Psoas muscle (tissue), 8 donors: ENCODE results near the gene OPALIN. TPM values are rescaled to one million over a fixed set of nuclear protein-coding genes. Genes with fewer than 3 reads are reported as not detected.

Experiments used
- ATAC-seq, 4 donors: fragments of 200-7000 bp; cut with Tn5 transposase; one replicate each; pipeline ENCODE4 v1.9.1; 2020; ENCODE audit warnings: moderate library complexity in 3 of 4, mild to moderate bottlenecking in 2 of 4
- DNase-seq, 2 donors: peaks; one replicate each; pipeline ENCODE4 v3.0.0-alpha.2; 2020
- H3K27ac ChIP-seq: fragments of 200-600 bp; one replicate; pipeline ENCODE4 v1.8.0; 2022
- H3K27me3 ChIP-seq, 3 donors: fragments of 200-600 bp in 1 of 3; one replicate each; pipeline versions ENCODE4 v1.6.1 to v1.8.0; 2013 to 2022; ENCODE audit warnings: low read length in 2 of 3, mild to moderate bottlenecking in 2 of 3, moderate library complexity in 1 of 3; ENCODE audit not compliant: insufficient read depth in 3 of 3
- H3K36me3 ChIP-seq, 2 donors: fragments of 200-600 bp in 1 of 2; one replicate each; pipeline versions ENCODE4 v1.6.1 to v1.8.0; 2013 to 2022; ENCODE audit warnings: low read depth in 1 of 2, mild to moderate bottlenecking in 1 of 2, moderate library complexity in 1 of 2; ENCODE audit not compliant: insufficient read depth in 1 of 2
- H3K4me1 ChIP-seq: fragments of 200-600 bp; one replicate; pipeline ENCODE4 v1.8.0; 2022
- H3K4me3 ChIP-seq: fragments of 200-600 bp; one replicate; pipeline ENCODE4 v1.8.0; 2022; ENCODE audit warnings: mild to moderate bottlenecking
- H3K9me3 ChIP-seq: fragments of 200-600 bp; one replicate; pipeline ENCODE4 v1.8.0; 2022
- WGBS, 3 donors: extraction: QIAGEN DNeasy Blood & Tissue Kit; methylation state at CpG; one replicate each; pipeline versions ENCODE4 v1.1.6 to v1.1.7; 2013; 5-methylcytosine and 5-hydroxymethylcytosine counted together
- intact Hi-C, 2 donors: fragments of 100-400 bp; cut with DNase I; formaldehyde crosslinking; loops; one replicate each; pipeline versions ENCODE4 v1.11.0 to v1.14.2; 2022
- polyA plus RNA-seq, 3 donors: library from polyadenylated mRNA; stranded (reverse); fragments of 200-250 nt; gene quantifications; one replicate each; pipeline ENCODE4 v1.2.3, GENCODE V29; 2013
- total RNA-seq, 4 donors: library from RNA; stranded (reverse); fragmentation: NEBNext Ultra II Directional in 2 of 4; extraction: Animal tissue kit (Norgen Biotek cat#: 25700) in 2 of 4; gene quantifications; one replicate each; pipeline versions ENCODE4 v1.2.1 to v1.2.4, GENCODE V29; 2021 to 2023
- TF ChIP-seq, protein P1 (sequence below): fragments of 200-600 bp; IDR thresholded peaks from one replicate; pipeline ENCODE4 v1.8.0; 2022; ENCODE audit warnings: antibody characterized with exemption
- donor health status: healthy with polysubstance abuse.
- donor health status: DM: no; HTN: no; CAD: no; lungs with moderate emphysema.
- donor health status: Bipolar disorder and iron deficiency.
- donor health status: healthy.
- donor health status: DM: yes; HTN: yes; CAD: no.
- donor health status: DM: no; HTN: no; CAD: no.
- donor health status: DM: no; HTN: no; CAD: no.
- donor health status: DM: yes; HTN: yes; CAD: no.

OPALIN gene
- total and polyA plus RNA-seq, 7 donors, result 0.17 TPM; not detected in 6

DNA sequence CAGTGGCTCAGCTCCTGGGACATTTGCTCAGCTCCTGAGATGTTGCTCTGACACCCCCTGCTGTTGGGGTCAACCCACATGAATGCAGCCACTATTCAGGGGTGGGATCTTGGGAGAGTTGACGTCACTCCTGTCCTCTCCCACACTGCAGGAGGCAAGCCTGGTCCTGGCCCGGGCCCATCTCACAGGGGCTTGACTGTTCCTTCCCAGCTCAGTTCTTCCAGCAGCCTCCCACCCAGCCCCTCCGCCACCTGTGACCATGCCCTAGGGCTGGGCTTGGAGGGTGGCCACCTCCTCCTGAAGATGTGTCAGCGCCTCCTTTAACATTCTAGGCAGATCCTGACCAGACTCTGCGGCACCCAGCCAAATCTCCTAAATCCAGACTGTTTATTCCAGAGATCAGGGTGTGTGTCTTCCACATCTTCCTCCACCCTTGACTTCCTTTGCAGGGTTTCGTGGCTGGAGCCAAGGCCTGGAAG, 19.1 kb upstream of the OPALIN start:
- no peaks in the 10 kb centered on the region for H3K36me3 ChIP-seq
- ATAC-seq, result no peak
- no peak for DNase-seq
- no peak overlapping the region for H3K4me3 ChIP-seq
- WGBS, 3 donors, result 43 to 60% (median 54%) methylated on average over 6 of the region's 6 CpGs
- H3K27me3 ChIP-seq, result no peaks in the 10 kb centered on the region
- no peak overlapping the region for H3K27ac ChIP-seq
- H3K4me1 ChIP-seq, result no peaks in the 10 kb centered on the region
- no peaks in the 10 kb centered on the region for H3K9me3 ChIP-seq
- intact Hi-C loops, result loop anchor here in 1 of 2 donors (5.0 kb wide), 1 partner anchor 134 kb away; the partner anchor contains the start of gene TLL2
- TF ChIP-seq, protein P1, sequence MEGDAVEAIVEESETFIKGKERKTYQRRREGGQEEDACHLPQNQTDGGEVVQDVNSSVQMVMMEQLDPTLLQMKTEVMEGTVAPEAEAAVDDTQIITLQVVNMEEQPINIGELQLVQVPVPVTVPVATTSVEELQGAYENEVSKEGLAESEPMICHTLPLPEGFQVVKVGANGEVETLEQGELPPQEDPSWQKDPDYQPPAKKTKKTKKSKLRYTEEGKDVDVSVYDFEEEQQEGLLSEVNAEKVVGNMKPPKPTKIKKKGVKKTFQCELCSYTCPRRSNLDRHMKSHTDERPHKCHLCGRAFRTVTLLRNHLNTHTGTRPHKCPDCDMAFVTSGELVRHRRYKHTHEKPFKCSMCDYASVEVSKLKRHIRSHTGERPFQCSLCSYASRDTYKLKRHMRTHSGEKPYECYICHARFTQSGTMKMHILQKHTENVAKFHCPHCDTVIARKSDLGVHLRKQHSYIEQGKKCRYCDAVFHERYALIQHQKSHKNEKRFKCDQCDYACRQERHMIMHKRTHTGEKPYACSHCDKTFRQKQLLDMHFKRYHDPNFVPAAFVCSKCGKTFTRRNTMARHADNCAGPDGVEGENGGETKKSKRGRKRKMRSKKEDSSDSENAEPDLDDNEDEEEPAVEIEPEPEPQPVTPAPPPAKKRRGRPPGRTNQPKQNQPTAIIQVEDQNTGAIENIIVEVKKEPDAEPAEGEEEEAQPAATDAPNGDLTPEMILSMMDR, result no peak

DNA sequence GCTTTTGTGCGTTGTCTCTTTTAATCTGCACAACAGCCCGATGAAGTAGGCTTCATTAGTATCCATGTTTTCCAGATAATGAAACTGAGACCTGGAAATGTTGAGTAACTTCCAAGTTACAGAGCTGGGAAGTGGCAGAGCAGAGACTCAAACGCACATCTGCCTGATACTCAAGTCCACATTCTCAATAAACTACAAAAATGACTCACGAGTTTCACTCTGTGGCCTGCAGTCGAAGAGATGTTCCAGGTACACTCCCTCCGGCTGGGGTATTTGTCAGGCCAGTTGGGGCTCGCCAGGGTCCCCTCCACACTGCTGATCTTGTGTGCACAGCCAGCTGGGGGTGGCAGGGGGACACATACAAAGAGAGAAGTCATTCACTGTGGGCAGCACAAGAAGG, 17.7 kb upstream of the OPALIN start:
- WGBS, 3 donors, result 74 to 85% (median 83%) methylated on average over 7 of the region's 7 CpGs
- H3K4me1 ChIP-seq, result no peaks in the 10 kb centered on the region
- H3K9me3 ChIP-seq, result no peaks in the 10 kb centered on the region
- no peaks in the 10 kb centered on the region for H3K27me3 ChIP-seq
- no peak overlapping the region for H3K4me3 ChIP-seq
- H3K36me3 ChIP-seq, result no peaks in the 10 kb centered on the region
- DNase-seq (no peak), ATAC-seq (no peak)
- H3K27ac ChIP-seq, result no peak overlapping the region
- intact Hi-C loops, result loop anchor here in 1 of 2 donors (5.0 kb wide), 1 partner anchor 136 kb away; the partner anchor contains the start of gene TLL2
- TF ChIP-seq, protein P1, result no peak

DNA sequence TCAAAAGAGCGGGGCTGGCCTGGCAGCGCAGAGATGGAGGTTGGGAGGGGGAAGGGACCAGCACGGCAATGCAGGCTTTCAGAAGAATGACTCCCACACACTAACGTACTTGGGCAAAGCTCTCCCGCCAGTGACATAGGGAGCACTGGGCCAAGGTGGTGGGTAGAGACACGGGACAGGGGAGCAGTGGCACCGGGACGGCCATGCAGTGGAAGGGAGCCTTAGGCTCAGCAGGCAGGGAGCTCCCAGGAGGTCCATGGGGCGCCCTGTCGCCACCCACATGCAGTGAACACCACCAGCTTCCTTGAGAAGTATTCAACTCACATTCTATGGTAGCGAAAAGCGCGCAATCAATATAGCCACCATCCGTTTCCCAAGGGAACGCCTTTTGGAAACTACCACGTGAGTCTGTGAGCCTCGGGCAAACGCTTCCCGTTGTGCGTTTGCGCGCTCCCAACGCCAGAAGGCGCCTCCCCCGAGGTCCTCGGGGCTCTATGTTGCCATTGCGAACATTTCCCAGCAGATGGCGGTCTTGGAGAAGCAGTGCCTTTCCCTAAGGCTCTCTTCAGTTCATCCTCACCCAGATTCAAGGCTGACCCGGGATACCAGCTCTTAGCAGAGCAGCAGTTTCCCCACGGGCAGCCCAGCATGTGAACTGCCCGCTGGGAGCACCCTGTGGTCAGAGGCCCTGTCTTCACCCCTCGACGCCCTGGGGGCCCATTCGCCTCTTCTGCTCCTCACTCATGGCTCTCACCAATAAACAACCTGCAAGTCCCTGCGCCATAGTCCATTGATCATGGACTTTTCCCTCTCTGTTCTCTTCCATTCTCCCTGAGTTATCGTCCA, 16.4 kb upstream of the OPALIN start:
- Histone ChIP-seq H3K4me3 (peak overlapping the region; percentile 69), H3K36me3 (no peaks in the 10 kb centered on the region), H3K27me3 (no peaks in the 10 kb centered on the region), H3K4me1 (no peaks in the 10 kb centered on the region), H3K27ac (no peak overlapping the region), H3K9me3 (no peaks in the 10 kb centered on the region)
- ATAC-seq (peak; percentile 92 to 98 (median 95)), DNase-seq (peak; percentile 85 to 92)
- 5 to 6% (median 5%) methylated on average over 35 to 36 of the region's 36 CpGs for WGBS, 3 donors
- TF ChIP-seq, protein P1, result peak; percentile 98
- intact Hi-C loops, result loop anchor here in 1 of 2 donors (5.0 kb wide), 1 partner anchor 137 kb away; the partner anchor contains the start of gene TLL2

DNA sequence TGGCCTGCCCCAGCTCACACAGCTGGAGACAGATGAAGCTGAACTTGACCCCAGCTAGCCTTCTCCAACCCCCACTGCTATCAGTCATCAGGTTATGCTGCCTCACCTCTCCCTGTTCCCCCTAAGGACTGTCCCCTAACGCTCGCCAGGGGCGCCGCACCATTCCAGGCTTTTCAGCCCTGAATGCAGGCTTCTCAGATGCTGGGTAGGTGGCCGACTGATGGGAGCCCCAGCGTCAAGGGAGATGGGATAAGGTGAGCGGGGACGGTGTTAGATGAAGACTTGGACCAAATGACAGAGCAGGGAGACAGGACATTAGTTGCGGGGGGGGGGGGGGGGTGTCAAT, 15.8 kb upstream of the OPALIN start:
- Histone ChIP-seq H3K4me3 (peak overlapping the region; percentile 69), H3K4me1 (no peaks in the 10 kb centered on the region), H3K27me3 (no peaks in the 10 kb centered on the region), H3K36me3 (no peaks in the 10 kb centered on the region), H3K9me3 (no peaks in the 10 kb centered on the region), H3K27ac (no peak overlapping the region)
- DNase-seq (no peak), ATAC-seq (peak in 1 of 4 donors; percentile 15)
- intact Hi-C loops, result no loop called here
- TF ChIP-seq, protein P1, result no peak
- 12 to 21% (median 15%) methylated on average over 8 to 9 of the region's 9 CpGs for WGBS, 3 donors
